Measurements from ENCODE around the gene CACNA1D.
"Not testable (repeated sequence)": the region's sequence is repeated elsewhere in the genome, so short reads cannot be mapped to it uniquely, and the experiment has no call there.

CACNA1D gene

DNA sequence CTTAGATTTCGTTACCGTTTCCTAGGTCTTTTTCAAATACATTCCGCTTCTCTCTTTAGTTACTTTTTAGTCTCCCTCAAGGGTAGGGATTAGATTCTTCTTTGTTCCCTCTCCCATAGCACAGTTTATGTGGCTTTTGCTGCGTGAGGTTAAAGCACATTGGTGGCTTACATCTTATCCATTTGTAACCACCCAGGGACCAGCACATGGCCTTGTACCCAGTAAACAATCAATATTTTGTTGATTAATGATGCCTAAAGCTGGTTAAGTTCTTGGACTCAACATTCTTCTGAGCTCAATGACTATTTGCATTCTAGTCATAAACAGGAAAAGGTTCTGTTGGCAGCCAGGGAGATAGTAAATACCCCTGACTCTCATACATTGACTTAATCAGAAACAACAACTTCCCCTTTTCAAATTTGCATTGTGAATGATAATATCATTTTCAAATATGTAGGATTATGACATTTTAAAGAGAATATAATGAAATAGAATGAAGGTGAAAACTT, 60.2 kb downstream of the CACNA1D start:
- TF ChIP-seq, protein P1, sequence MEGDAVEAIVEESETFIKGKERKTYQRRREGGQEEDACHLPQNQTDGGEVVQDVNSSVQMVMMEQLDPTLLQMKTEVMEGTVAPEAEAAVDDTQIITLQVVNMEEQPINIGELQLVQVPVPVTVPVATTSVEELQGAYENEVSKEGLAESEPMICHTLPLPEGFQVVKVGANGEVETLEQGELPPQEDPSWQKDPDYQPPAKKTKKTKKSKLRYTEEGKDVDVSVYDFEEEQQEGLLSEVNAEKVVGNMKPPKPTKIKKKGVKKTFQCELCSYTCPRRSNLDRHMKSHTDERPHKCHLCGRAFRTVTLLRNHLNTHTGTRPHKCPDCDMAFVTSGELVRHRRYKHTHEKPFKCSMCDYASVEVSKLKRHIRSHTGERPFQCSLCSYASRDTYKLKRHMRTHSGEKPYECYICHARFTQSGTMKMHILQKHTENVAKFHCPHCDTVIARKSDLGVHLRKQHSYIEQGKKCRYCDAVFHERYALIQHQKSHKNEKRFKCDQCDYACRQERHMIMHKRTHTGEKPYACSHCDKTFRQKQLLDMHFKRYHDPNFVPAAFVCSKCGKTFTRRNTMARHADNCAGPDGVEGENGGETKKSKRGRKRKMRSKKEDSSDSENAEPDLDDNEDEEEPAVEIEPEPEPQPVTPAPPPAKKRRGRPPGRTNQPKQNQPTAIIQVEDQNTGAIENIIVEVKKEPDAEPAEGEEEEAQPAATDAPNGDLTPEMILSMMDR (IDR thresholded peaks at IDR 0.05; ENCODE audit: control extremely low read depth, extremely low read depth, low read depth, missing control alignments), result no peak
- CTCF ChIA-PET, result interaction anchor here (1.0 kb wide), 1 partner anchor 179 kb away, joined by 3 read pairs; no protein-coding TSS in a partner anchor
- DNase-seq (ENCODE audit: extremely low spot score), result peak; percentile 62
- POLR2A ChIA-PET, result no interaction called here

DNA sequence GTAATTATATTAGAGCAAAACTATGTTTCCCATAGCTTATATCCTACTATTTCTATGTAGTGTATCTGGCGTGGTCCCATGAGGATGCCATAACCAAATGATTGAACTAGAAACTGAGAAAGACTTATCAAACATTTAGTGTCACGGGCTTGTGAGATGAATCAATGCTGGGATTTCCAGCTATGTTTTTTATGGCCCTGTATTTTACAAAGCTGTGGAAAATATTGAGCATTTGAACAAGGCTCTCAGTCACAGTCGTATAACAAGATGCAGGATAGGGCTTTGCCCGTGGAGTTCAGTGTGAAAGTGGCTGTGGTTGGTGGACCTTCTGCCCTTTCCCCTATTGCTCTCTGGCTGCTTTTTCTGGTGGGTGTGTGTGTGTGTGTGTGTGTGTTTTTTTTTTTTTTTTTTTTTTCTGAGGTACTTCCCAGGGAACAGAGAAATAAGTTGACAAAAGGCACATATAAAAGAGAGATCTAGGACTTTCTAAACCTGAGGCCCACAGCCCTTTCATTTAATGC, 60.7 kb downstream of the CACNA1D start:
- ChIA-PET POLR2A (no interaction called here), CTCF (interaction anchor here (1.0 kb wide), 1 partner anchor 179 kb away, joined by 3 read pairs; no protein-coding TSS in a partner anchor)
- TF ChIP-seq, protein P1 (IDR thresholded peaks at IDR 0.05; ENCODE audit: control extremely low read depth, extremely low read depth, low read depth, missing control alignments), result no peak
- peak; percentile 54 for DNase-seq (ENCODE audit: extremely low spot score)

DNA sequence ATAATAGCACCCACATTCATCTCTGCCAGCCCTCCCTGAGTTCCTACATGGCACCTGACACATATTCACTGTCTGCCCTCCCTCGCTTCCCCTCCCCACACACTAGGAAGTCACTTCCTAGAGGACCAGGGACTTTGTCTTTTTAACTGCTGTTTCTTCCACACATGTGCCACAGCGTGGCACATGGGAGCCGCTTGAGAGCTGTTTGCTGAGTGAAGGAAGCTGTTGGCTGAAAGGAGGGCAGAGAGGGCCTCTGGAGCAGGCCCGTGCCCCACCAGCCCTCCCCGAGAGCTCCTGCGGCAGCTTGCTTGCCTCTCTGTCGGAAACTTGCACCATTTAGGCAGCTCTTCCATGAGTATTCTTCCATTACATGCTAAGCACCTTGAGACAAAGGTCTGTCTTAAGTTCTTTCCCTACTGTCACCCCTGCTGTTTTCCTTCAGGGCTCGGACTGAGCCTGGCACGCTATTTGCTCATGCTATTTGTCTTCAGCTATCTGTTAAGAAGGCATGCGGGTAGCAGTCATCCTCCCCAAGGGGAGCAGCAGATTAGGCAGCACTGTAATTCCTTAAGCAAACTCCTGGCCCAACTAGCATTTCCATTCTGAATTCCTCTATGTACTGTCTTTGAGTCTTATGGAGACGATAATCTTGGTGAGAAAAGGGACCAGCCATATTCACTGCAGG, 72.2 kb downstream of the CACNA1D start:
- no peak for DNase-seq (ENCODE audit: extremely low spot score)
- ChIA-PET POLR2A (no interaction called here), CTCF (no interaction called here)
- TF ChIP-seq, protein P1 (IDR thresholded peaks at IDR 0.05; ENCODE audit: control extremely low read depth, extremely low read depth, low read depth, missing control alignments), result no peak

DNA sequence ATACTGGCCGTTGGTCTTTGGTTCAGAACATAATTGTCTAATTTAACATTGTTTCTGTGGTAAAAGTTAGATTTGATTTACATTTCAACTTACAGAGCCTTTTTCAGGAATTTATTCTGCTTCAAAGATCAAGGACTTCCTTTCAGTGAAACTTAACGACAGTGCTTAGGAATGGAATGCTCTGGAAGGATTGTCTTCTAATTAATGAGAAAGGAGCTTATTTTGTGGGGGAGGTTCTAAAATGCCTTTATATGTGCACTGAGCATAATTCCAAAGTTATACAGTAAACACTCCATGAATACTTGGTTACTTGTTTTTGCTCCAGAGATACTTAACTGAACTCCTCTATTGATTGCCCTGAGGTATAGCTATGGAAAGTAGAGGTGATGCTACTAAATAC, 75.7 kb downstream of the CACNA1D start:
- no peak for DNase-seq (ENCODE audit: extremely low spot score)
- CTCF ChIA-PET, result interaction anchor here (1.0 to 1.3 kb wide), 2 partner anchors 9 to 20 kb away, joined by 3 to 4 read pairs; no protein-coding TSS in a partner anchor
- TF ChIP-seq, protein P1 (IDR thresholded peaks at IDR 0.05; ENCODE audit: control extremely low read depth, extremely low read depth, low read depth, missing control alignments), result no peak
- POLR2A ChIA-PET, result no interaction called here

DNA sequence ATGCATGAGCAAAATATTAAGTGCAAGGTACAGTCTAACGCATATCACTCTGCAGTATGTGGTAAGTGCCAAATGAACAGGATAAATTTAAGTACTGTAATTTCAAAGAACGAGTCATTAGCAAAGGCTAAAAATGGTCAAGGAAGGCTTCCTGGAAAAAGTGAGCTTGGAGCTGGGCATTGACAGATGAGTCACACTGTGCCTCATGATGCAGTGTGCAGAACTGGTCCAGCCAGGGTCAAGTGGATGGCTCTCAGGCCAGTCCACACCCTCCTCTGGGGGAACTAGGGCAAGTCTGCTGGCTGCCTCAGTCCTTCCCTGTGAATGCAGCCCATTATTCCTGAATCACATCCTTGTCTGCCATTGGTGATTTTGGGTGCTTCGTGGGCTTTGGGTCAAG, 76.3 kb downstream of the CACNA1D start:
- TF ChIP-seq, protein P1 (IDR thresholded peaks at IDR 0.05; ENCODE audit: control extremely low read depth, extremely low read depth, low read depth, missing control alignments), result no peak
- ChIA-PET POLR2A (no interaction called here), CTCF (interaction anchor here (1.0 to 1.3 kb wide), 2 partner anchors 8 to 19 kb away, joined by 3 to 4 read pairs; no protein-coding TSS in a partner anchor)
- DNase-seq (ENCODE audit: extremely low spot score), result no peak

DNA sequence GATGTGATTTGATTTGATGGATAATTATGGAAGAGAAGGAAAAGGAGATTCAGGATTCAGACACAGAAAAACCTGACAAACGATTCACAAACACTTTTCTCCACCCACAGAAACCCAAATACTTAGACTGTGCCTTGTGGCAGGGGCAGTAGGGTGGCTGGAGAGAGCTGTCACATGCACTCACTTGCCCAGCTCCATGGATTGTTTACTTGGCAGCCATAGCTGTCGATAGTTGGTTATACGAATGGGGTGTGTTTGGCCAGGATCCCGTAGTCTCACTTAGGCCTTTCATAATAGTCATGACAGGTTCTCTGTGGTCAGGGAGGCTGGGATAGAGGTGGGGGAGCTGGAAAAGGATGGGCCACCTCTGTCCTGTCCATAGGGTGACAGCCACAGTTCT, 76.9 kb downstream of the CACNA1D start:
- POLR2A ChIA-PET, result no interaction called here
- no peak for DNase-seq (ENCODE audit: extremely low spot score)
- TF ChIP-seq, protein P1 (IDR thresholded peaks at IDR 0.05; ENCODE audit: control extremely low read depth, extremely low read depth, low read depth, missing control alignments), result no peak
- CTCF ChIA-PET, result no interaction called here

DNA sequence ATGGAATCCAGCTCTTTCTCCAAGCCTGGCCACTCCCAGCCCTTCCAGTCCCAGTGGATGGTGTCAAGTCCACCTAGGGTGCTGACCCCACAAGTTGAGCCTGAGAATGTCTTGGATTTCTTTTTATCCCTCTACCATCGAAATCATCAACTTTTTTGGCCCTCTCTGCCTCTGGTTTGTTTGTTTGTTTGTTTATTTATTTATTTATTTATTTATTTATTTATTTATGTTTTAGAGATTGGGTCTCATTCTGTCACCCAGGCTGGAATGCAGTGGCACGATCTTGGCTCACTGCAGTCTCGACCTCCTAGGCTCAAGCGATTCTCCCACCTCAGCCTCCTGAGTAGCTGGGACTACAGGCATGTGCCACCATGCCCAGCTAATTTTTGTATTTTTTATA, 77.8 kb downstream of the CACNA1D start:
- POLR2A ChIA-PET; DNase-seq (ENCODE audit: extremely low spot score): not testable (repeated sequence)
- CTCF ChIA-PET, result interaction anchor here (1.1 to 1.4 kb wide), 3 partner anchors 10 to 19 kb away, joined by 3 read pairs; no protein-coding TSS in a partner anchor

All from GM10248 (cell line).